Neuronal stem cell (in vitro differentiated cells): ENCODE results near the gene CNST.

Experiments used
- DNase-seq: peaks from one replicate; pipeline ENCODE4 v3.0.0-alpha.2; 2013; ENCODE audit warnings: low spot score
- H2AFZ ChIP-seq: one replicate; pipeline ENCODE4 v1.6.1; 2013; ENCODE audit warnings: mild to moderate bottlenecking, low read length, inconsistent platforms
- H2AK5ac ChIP-seq: 2 replicates; pipeline ENCODE4 v1.6.1; 2013; ENCODE audit warnings: low read depth, mild to moderate bottlenecking, inconsistent platforms, low read length, moderate library complexity, mixed read lengths
- H2BK120ac ChIP-seq: 2 replicates; pipeline ENCODE4 v1.6.1; 2013; ENCODE audit warnings: low read depth, mild to moderate bottlenecking, inconsistent platforms, low read length, moderate library complexity, mixed read lengths
- H2BK12ac ChIP-seq: one replicate; pipeline ENCODE4 v1.6.1; 2013; ENCODE audit warnings: low read length, inconsistent platforms
- H2BK15ac ChIP-seq: 2 replicates; pipeline ENCODE4 v1.6.1; 2013; ENCODE audit warnings: mild to moderate bottlenecking, low read length, inconsistent platforms, mixed read lengths
- H2BK5ac ChIP-seq: one replicate; pipeline ENCODE4 v1.6.1; 2013; ENCODE audit warnings: inconsistent platforms, mild to moderate bottlenecking, low read length, moderate library complexity
- H3K14ac ChIP-seq: one replicate; pipeline ENCODE4 v1.6.1; 2013; ENCODE audit warnings: low read length, inconsistent platforms
- H3K18ac ChIP-seq: 2 replicates; pipeline ENCODE4 v1.6.1; 2013; ENCODE audit warnings: low read length, inconsistent platforms
- H3K23ac ChIP-seq: 2 replicates; pipeline ENCODE4 v1.6.1; 2013; ENCODE audit warnings: low read depth, mild to moderate bottlenecking, mixed read lengths, low read length, inconsistent platforms; ENCODE audit not compliant: poor library complexity
- H3K27ac ChIP-seq: replicated peaks from 3 replicates; pipeline ENCODE4 v1.5.1; 2013; ENCODE audit warnings: low read length, inconsistent platforms
- H3K27me3 ChIP-seq, 3 experiments: 2 replicates each; pipeline ENCODE4 v1.6.1; 2013; ENCODE audit warnings: low read length in 3 of 3, mild to moderate bottlenecking in 2 of 3, inconsistent platforms in 1 of 3, low read depth in 1 of 3, mixed read lengths in 1 of 3, moderate library complexity in 1 of 3; ENCODE audit not compliant: control insufficient read depth in 3 of 3, insufficient read depth in 3 of 3
- H3K36me3 ChIP-seq, 2 donors: replicated peaks in 1 of 2; 2 replicates each; pipeline ENCODE4 v1.6.1; 2013; ENCODE audit warnings: low read length in 2 of 2; ENCODE audit not compliant: control insufficient read depth in 2 of 2, insufficient read depth in 2 of 2
- H3K4ac ChIP-seq: 2 replicates; pipeline ENCODE4 v1.6.1; 2013; ENCODE audit warnings: inconsistent platforms, mild to moderate bottlenecking, low read length, moderate library complexity
- H3K4me1 ChIP-seq, 2 donors: 1 replicate in 1 of 2; 2 replicates in 1 of 2; pipeline ENCODE4 v1.6.1; 2013; ENCODE audit warnings: low read length in 2 of 2, low read depth in 1 of 2; ENCODE audit not compliant: control insufficient read depth in 2 of 2, insufficient read depth in 1 of 2
- H3K4me2 ChIP-seq: one replicate; pipeline ENCODE4 v1.6.1; 2013; ENCODE audit warnings: mild to moderate bottlenecking, low read length, inconsistent platforms; ENCODE audit not compliant: insufficient read depth, poor library complexity, severe bottlenecking
- H3K4me3 ChIP-seq, 2 donors: 2 replicates each; pipeline ENCODE4 v1.5.1; 2013; ENCODE audit warnings: low read length in 2 of 2, mild to moderate bottlenecking in 2 of 2, inconsistent platforms in 1 of 2, moderate library complexity in 1 of 2
- H3K79me1 ChIP-seq: one replicate; pipeline ENCODE4 v1.6.1; 2013; ENCODE audit warnings: low read depth, mild to moderate bottlenecking, inconsistent platforms, low read length, moderate library complexity
- H3K9ac ChIP-seq: one replicate; pipeline ENCODE4 v1.6.1; 2013; ENCODE audit warnings: mild to moderate bottlenecking, low read depth, low read length, inconsistent platforms; ENCODE audit not compliant: poor library complexity
- H3K9me3 ChIP-seq, 2 donors: replicated peaks in 1 of 2; 2 replicates each; pipeline versions ENCODE3 to v1.6.1; 2013; ENCODE audit warnings: low read length in 2 of 2, mild to moderate bottlenecking in 2 of 2, inconsistent platforms in 1 of 2, low read depth in 1 of 2, mixed read lengths in 1 of 2, moderate library complexity in 1 of 2; ENCODE audit not compliant: control insufficient read depth in 2 of 2, insufficient read depth in 1 of 2
- H4K8ac ChIP-seq: one replicate; pipeline ENCODE4 v1.6.1; 2013; ENCODE audit warnings: low read depth, mild to moderate bottlenecking, inconsistent platforms, low read length, moderate library complexity
- H4K91ac ChIP-seq: one replicate; pipeline ENCODE4 v1.6.1; 2013; ENCODE audit warnings: low read length, low read depth, mild to moderate bottlenecking, inconsistent platforms; ENCODE audit not compliant: poor library complexity
- WGBS, 2 donors: extraction: QIAGEN DNeasy Blood & Tissue Kit; methylation state at CpG; one replicate each; pipeline ENCODE4 v1.1.7; 2013; ENCODE audit warnings: missing lambda C conversion rate in 2 of 2, mixed read lengths in 1 of 2; ENCODE audit not compliant: insufficient read length in 2 of 2, insufficient replicate concordance in 1 of 2; ENCODE audit errors: extremely low coverage in 2 of 2; 5-methylcytosine and 5-hydroxymethylcytosine counted together

Gene CNST

GRCh38 chr1:246577720-246578106 is 11.5 kb downstream of the CNST start:
- Histone ChIP-seq H3K79me1 (peaks cover 2% of the 10 kb centered on the region), H3K27me3 (no peaks in the 10 kb centered on the region), H3K9me3 (no peaks in the 10 kb centered on the region), H2AFZ (no peak overlapping the region), H3K36me3 (no peaks in the 10 kb centered on the region), H2BK15ac (no peak overlapping the region), H4K91ac (no peak overlapping the region), H3K18ac (no peak overlapping the region), H2AK5ac (no peak overlapping the region), H3K9ac (no peak overlapping the region), H2BK12ac (no peak overlapping the region), H4K8ac (no peak overlapping the region), H3K4me2 (no peak overlapping the region), H3K14ac (no peak overlapping the region), H3K27ac (no peak overlapping the region), H3K23ac (no peak overlapping the region), H2BK120ac (no peak overlapping the region), H2BK5ac (no peak overlapping the region), H3K4ac (no peak overlapping the region), H3K4me1 (peaks cover 0 to 2% of the 10 kb centered on the region in 2 donors), H3K4me3 (no peak overlapping the region)
- no peak for DNase-seq
- no CpG with 5 or more reads among the region's 2 CpGs for WGBS, 2 donors

GRCh38 chr1:246579818-246580217 is 13.6 kb downstream of the CNST start:
- Histone ChIP-seq H3K14ac (no peak overlapping the region), H3K9ac (no peak overlapping the region), H3K79me1 (peaks cover 2% of the 10 kb centered on the region), H3K4me1 (peaks cover 0 to 6% of the 10 kb centered on the region in 2 donors), H2BK120ac (no peak overlapping the region), H3K4me3 (no peak overlapping the region), H2AK5ac (no peak overlapping the region), H2BK12ac (no peak overlapping the region), H3K4ac (no peak overlapping the region), H2BK15ac (no peak overlapping the region), H3K18ac (no peak overlapping the region), H2BK5ac (no peak overlapping the region), H4K8ac (no peak overlapping the region), H2AFZ (no peak overlapping the region), H3K9me3 (no peaks in the 10 kb centered on the region), H3K36me3 (peaks cover 0 to 3% of the 10 kb centered on the region in 2 donors), H3K4me2 (no peak overlapping the region), H4K91ac (no peak overlapping the region), H3K27me3 (no peaks in the 10 kb centered on the region), H3K27ac (no peak overlapping the region), H3K23ac (no peak overlapping the region)
- WGBS, 2 donors, result no CpG with 5 or more reads among the region's 3 CpGs
- no peak for DNase-seq

- WGBS, 2 donors, result no CpG with 5 or more reads among the region's 15 CpGs
- Histone ChIP-seq H2BK15ac (no peak overlapping the region), H3K4me3 (no peak overlapping the region), H2AFZ (no peak overlapping the region), H3K9ac (no peak overlapping the region), H3K9me3 (no peaks in the 10 kb centered on the region), H4K8ac (no peak overlapping the region), H3K79me1 (no peaks in the 10 kb centered on the region), H3K36me3 (peaks cover 0 to 3% of the 10 kb centered on the region in 2 donors), H3K14ac (no peak overlapping the region), H3K4me2 (no peak overlapping the region), H2BK12ac (no peak overlapping the region), H2AK5ac (no peak overlapping the region), H2BK120ac (no peak overlapping the region), H3K18ac (no peak overlapping the region), H4K91ac (no peak overlapping the region), H3K4me1 (peaks cover 0 to 6% of the 10 kb centered on the region in 2 donors), H3K27me3 (no peaks in the 10 kb centered on the region), H3K23ac (no peak overlapping the region), H3K27ac (no peak overlapping the region), H3K4ac (no peak overlapping the region), H2BK5ac (no peak overlapping the region)
- DNase-seq, result no peak
These were observed 14.5 kb downstream of the CNST start for GRCh38 chr1:246580497-246581370.

GRCh38 chr1:246582301-246583055 is 16.2 kb downstream of the CNST start:
- H3K79me1 ChIP-seq, result no peaks in the 10 kb centered on the region
- H3K27ac ChIP-seq, result no peak overlapping the region
- H3K14ac ChIP-seq, result no peak overlapping the region
- H3K18ac ChIP-seq, result no peak overlapping the region
- H3K4me2 ChIP-seq, result no peak overlapping the region
- no peak overlapping the region for H2AK5ac ChIP-seq
- no peak overlapping the region for H3K9ac ChIP-seq
- H2AFZ ChIP-seq, result no peak overlapping the region
- DNase-seq, result no peak
- no peak overlapping the region for H3K4ac ChIP-seq
- no peak overlapping the region for H2BK5ac ChIP-seq
- no peak overlapping the region for H2BK120ac ChIP-seq
- no peak overlapping the region for H2BK15ac ChIP-seq
- H2BK12ac ChIP-seq, result no peak overlapping the region
- no peaks in the 10 kb centered on the region for H3K9me3 ChIP-seq
- H4K8ac ChIP-seq, result no peak overlapping the region
- WGBS, 2 donors, result no CpG with 5 or more reads among the region's 17 CpGs
- peaks cover 0 to 3% of the 10 kb centered on the region in 2 donors for H3K36me3 ChIP-seq
- no peak overlapping the region for H3K23ac ChIP-seq
- no peaks in the 10 kb centered on the region for H3K27me3 ChIP-seq
- H4K91ac ChIP-seq, result no peak overlapping the region
- no peak overlapping the region for H3K4me3 ChIP-seq
- peaks cover 0 to 6% of the 10 kb centered on the region in 2 donors for H3K4me1 ChIP-seq
